GM20431 (cell line): Measurements from ENCODE around the gene CTTNBP2.

ENCODE experiments used
- in situ Hi-C: fragments of 300-500 bp; cut with MseI, MboI; formaldehyde crosslinking; loops from one replicate; pipeline ENCODE4 v1.15.0; 2020; ENCODE audit warnings: low sequenced_read_pairs; ENCODE audit not compliant: unreplicated experiment

Gene CTTNBP2

GRCh38 chr7:117871778-117872538 is 1.3 kb downstream of the CTTNBP2 start:
- in situ Hi-C loops: no loop called here

GRCh38 chr7:117871401-117871777 is 1.9 kb downstream of the CTTNBP2 start:
- in situ Hi-C loops: no loop called here

- in situ Hi-C loops: no loop called here
Measured at GRCh38 chr7:117870448-117871130, 2.7 kb downstream of the CTTNBP2 start.

- in situ Hi-C loops: no loop called here
Measured at GRCh38 chr7:117869374-117869773, 3.9 kb downstream of the CTTNBP2 start.

GRCh38 chr7:117863618-117864017 is 9.6 kb downstream of the CTTNBP2 start:
- in situ Hi-C loops: no loop called here

GRCh38 chr7:117862378-117862777 is 10.9 kb downstream of the CTTNBP2 start:
- in situ Hi-C loops: no loop called here

GRCh38 chr7:117859246-117859812 is 13.9 kb downstream of the CTTNBP2 start:
- in situ Hi-C loops: no loop called here

DNA sequence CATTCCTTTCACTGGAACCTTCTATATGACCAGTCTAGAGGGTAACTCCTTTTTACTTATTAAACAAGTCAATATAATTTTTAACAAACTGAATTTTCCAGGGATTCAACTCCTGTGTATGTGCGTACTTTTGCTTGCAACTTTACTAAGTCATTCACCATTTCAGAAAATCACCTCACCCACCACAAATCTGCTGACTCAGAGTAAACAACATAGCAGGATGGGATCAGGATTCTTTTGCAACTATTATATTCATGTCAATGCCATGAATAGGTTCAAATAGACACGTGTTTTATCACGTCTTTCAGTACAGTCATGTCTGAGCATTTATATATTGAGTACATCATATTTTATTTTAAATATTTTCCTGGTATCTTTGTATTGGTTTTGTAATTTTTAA is 14.5 kb downstream of the CTTNBP2 start:
- in situ Hi-C loops: no loop called here

DNA sequence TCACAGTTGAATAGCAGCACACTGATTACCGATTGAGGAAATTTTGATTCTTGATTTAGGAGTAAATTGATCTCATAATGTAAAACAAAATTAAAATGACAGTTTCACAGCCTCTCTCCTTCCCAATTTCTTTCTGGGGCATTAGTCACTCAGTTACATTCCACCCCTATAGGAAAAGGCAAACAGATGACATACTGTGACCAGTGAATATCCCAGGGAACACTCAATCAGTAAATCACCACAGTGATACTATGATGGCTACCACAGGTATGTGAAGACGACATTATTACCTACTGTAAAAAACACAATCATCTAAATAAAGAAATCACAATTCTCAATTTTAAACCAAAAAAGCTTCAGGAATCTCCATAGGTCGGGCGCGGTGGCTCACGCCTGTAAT is 15.5 kb downstream of the CTTNBP2 start:
- in situ Hi-C loops: no loop called here

- in situ Hi-C loops: no loop called here
Measured at GRCh38 chr7:117856196-117856595, 17.0 kb downstream of the CTTNBP2 start.

GRCh38 chr7:117854186-117854585 is 19.1 kb downstream of the CTTNBP2 start:
- in situ Hi-C loops: no loop called here

DNA sequence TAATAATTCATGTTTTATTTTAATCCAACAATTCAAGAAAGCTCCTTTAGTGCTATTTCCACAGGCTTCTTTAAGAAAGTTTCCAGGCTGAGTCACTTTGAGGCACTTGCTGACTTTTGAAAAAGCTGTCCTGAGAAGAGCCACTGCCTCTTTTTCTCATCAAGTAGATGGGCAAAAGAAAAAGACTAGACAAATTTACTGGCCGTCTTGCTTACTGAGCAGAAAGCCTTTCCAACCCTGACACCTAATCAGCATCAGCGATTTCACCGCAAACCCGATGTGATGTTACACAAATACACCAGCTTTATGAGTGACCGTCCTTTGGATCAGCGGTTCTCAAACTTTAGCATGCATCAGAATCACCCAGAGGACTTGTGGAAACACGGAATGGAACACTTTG is 24.3 kb downstream of the CTTNBP2 start:
- in situ Hi-C loops: no loop called here

DNA sequence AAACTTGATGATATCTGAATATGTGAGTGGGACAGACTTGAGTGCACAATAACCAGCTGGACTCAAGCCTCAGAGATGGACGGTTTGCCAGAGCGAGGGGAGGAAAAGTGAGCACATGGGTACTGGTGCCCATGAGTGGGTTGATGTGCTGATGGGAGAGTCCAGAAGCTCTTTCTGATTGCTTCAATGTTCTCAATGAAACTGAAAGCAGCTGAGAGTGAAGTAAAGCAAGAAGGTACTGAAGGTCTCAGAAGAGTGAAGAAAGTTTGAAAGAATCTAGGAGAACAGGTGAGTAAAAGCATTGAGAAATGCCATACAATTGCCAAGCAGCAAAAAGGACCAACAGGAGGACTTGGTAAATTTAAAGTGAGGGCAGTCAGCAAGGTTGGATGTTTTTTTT is 28.6 kb downstream of the CTTNBP2 start:
- in situ Hi-C loops: no loop called here

DNA sequence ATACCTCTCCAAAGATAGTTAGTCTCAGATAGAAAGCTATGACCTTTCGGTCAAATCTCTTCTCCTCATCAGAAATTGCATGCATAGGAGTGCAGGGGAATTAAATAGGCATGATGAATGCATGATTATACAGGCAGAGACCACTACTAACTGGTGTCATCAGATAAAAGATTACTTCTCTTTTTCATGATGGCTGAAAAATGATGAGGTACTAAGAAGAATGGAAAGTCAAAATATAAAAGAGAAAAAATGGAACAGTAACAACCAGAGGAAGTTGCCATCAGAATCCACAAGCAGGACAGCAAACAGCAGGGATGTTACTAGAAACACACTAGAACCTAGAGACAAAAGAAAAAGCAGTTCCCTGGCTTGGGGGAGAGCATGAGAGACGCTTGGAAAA is 31.6 kb downstream of the CTTNBP2 start:
- in situ Hi-C loops: no loop called here

DNA sequence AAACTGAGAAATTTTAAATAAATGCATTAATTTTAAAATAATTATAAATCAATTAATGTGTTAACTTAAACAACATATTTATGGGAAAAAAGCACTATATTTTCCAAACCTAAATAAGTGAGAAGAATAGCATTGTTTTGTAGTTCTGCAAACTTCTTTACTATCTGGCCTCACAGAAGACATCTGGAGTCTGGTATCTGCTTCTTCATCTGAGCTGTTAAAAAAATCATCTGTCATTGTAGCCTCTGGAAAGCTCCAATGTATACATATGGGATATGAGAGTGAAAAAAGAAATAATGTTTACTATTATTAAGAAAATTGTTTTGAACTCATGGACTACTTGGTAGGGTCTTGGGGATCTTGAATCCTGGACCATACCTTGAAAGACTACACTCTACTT is 32.2 kb downstream of the CTTNBP2 start:
- in situ Hi-C loops: no loop called here

DNA sequence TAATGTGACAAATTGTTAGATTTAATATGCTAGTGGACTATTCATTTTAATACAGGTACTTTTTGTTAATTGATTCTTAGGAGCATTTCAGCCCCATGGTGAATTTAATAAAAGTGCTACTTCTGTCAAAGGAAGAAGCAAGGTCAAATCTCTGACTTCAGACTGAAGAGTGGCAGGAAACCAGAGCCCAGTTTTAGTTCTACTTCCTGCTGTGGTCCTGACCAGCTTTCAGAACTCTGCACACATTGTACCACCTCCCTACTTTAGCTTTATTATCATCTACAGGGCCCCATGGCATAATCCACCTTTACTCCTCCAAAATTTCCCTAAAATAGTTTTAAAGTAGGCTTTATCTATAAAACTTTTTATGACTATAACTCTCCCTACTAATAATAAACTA is 33.7 kb downstream of the CTTNBP2 start:
- in situ Hi-C loops: no loop called here

- in situ Hi-C loops: no loop called here
Measured at GRCh38 chr7:117837841-117838240, 35.4 kb downstream of the CTTNBP2 start.

GRCh38 chr7:117835016-117835664 is 38.1 kb downstream of the CTTNBP2 start:
- in situ Hi-C loops: no loop called here

DNA sequence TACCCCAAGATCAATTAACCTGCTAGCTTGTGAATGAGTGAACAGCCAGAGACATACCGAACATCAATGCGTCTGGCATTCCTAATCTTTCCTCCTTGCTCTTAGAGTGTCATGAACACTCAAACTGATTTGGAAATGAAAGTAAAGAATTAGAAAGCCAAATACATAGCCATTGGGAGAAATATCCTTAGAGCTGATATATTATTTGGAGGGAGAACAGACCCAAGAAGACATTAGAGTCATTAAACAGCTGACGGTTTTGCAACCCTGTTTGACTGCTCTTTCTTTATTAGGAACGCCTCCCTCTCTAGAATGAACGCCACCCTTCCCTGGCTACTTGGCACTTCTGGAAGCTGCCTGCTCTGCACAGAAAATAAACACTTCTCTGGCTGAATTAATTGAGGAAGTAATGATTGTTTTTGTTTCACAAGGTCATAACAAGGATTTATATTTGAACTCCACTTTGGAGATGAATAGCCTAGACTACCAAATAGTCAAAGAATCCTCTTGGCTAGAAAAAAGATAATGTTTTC is 42.8 kb downstream of the CTTNBP2 start:
- in situ Hi-C loops: no loop called here

DNA sequence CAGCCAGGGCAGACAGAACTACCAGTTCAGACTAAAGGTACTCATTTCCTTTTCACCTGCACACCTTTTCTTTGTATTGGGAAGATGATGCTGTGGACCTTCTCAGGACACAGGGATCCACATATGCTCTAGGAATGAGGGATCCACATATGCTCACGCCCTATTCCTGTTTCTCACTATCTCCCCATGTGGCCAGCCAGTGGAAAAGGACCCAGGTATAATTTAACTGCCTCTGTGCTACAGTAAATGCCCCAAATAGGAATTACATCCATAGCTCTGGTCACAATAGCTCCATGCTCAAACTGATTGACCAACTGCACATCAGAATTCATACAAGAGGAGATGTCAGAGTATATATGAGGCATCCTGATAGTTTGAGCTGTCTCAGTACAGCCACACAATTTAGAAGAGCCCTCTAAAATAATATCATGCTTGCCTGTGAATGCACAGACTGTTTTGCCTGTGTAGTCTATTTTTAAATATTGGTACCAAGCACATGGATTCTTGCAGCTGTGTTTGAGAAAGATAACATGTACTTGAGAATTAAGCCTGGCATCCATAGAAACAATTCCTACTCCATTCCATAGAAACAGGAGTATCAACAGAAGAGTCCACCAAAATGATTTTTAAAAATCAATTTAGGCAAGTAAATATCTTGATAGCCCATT is 43.7 kb downstream of the CTTNBP2 start:
- in situ Hi-C loops: no loop called here
